ENCODE measurements around the gene PDE2A. TPM values are rescaled to one million over a fixed set of nuclear protein-coding genes. Genes with fewer than 3 reads are reported as not detected.

Gene PDE2A
- total and polyA plus RNA-seq, 5 experiments from 2014 or later = 0.22 to 1.9 (median 0.74) TPM; not detected in 1

- H3K36me3 Mint-ChIP-seq = no peaks in the 10 kb centered on the region
- no peak overlapping the region for H3K27ac Mint-ChIP-seq
- no peak for DNase-seq
- H3K9me3 Mint-ChIP-seq = no peaks in the 10 kb centered on the region
- no peak for ATAC-seq
- no peak overlapping the region for H3K4me3 Mint-ChIP-seq
- peaks cover 7 to 26% (median 19%) of the 10 kb centered on the region in 5 donors for H3K27me3 Mint-ChIP-seq
- H3K4me1 Mint-ChIP-seq = no peaks in the 10 kb centered on the region
- POLR2A ChIA-PET = no interaction called here
These were observed 132.8 kb downstream of the PDE2A start for GRCh38 chr11:72541257-72541974.

DNA sequence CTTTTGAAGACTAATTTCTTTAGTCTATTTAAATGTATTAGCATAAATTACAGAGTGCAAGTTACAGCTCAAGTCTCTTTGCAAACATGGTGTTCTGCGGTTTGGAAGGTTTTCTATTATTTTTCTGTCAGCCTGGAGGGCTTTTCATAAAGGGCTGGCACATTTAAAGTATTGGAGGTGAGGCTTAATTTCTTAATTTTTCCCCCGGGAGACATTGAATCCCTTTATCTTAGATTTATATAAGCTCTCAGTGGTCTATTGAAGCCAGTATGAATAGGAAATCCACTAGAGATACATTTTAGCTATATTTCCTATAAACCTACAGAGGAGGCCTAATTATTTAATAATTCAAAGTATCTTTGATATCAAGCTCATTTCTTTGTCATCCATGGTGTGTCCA lies 137.2 kb downstream of the PDE2A start:
- no peak overlapping the region for H3K4me3 Mint-ChIP-seq
- ATAC-seq = no peak
- H3K9me3 Mint-ChIP-seq = no peaks in the 10 kb centered on the region

DNA sequence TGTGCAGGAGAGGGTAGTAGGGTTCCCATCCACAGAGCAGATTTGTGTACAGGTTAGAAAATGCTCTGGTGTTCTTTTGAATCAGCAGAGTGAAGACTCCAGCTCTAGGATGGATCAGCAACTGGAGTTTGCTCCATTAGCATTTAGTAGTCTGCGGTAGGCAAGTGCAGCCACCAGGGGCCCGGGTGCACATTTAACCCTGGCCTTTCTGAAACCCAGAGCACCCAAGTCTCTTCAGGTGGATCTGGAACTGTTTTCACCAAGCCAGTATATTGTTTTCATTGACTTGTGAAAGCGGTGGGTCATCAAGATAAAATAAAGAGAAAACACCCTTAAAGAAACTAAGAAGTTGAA lies 139.1 kb downstream of the PDE2A start:
- H3K9me3 Mint-ChIP-seq = no peaks in the 10 kb centered on the region
- H3K27ac Mint-ChIP-seq = no peak overlapping the region
- H3K4me3 Mint-ChIP-seq = no peak overlapping the region
- ATAC-seq = no peak
- peaks cover 0 to 2% (median 0%) of the 10 kb centered on the region in 4 donors for H3K4me1 Mint-ChIP-seq
- H3K36me3 Mint-ChIP-seq = no peaks in the 10 kb centered on the region
- peaks cover 10 to 39% (median 18%) of the 10 kb centered on the region in 5 donors for H3K27me3 Mint-ChIP-seq
- POLR2A ChIA-PET = no interaction called here
- no peak for DNase-seq

More for the DNA sequence above, 137.2 kb downstream of the PDE2A start:
- no peak for DNase-seq
- POLR2A ChIA-PET = no interaction called here
- Mint-ChIP-seq H3K4me1 (no peaks in the 10 kb centered on the region), H3K36me3 (no peaks in the 10 kb centered on the region), H3K27me3 (peaks cover 9 to 39% (median 18%) of the 10 kb centered on the region in 5 donors), H3K27ac (no peak overlapping the region)

- POLR2A ChIA-PET = interaction anchor here (0.6 kb wide), 1 partner anchor 98 kb away, joined by 3 read pairs; no protein-coding TSS in a partner anchor
- Mint-ChIP-seq H3K4me1 (peaks cover 0 to 2% (median 0%) of the 10 kb centered on the region in 4 donors), H3K27ac (no peak overlapping the region), H3K4me3 (no peak overlapping the region), H3K27me3 (peaks cover 10 to 39% (median 17%) of the 10 kb centered on the region in 5 donors), H3K9me3 (no peaks in the 10 kb centered on the region), H3K36me3 (no peaks in the 10 kb centered on the region)
- DNase-seq (no peak), ATAC-seq (no peak)
These were observed 139.6 kb downstream of the PDE2A start for GRCh38 chr11:72534371-72535193.

DNA sequence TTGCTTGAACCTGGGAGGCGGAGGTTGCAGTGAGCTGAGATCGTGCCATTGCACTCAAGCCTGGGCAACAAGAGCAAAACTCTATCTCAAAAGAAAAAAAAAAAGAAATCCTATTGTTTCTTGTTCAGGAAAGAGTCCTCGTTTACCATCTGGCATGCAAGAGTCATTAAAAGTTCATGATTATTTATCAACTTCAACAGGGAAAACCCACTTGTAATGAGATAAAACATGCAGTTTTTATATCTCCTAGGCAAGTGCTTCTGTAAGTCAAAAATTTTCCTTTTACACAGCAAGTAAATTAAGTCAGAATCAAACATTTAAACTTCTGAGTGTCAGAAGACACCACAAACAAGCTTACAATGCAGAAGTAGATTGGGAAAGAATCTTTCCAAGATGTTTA lies 145.2 kb downstream of the PDE2A start:
- Mint-ChIP-seq H3K27me3 (peaks cover 0 to 16% (median 6%) of the 10 kb centered on the region in 5 donors), H3K4me1 (peaks cover 0 to 2% (median 0%) of the 10 kb centered on the region in 4 donors), H3K36me3 (no peaks in the 10 kb centered on the region), H3K27ac (no peak overlapping the region), H3K9me3 (no peaks in the 10 kb centered on the region), H3K4me3 (no peak overlapping the region)
- ATAC-seq (no peak), DNase-seq (no peak)
- POLR2A ChIA-PET = no interaction called here

DNA sequence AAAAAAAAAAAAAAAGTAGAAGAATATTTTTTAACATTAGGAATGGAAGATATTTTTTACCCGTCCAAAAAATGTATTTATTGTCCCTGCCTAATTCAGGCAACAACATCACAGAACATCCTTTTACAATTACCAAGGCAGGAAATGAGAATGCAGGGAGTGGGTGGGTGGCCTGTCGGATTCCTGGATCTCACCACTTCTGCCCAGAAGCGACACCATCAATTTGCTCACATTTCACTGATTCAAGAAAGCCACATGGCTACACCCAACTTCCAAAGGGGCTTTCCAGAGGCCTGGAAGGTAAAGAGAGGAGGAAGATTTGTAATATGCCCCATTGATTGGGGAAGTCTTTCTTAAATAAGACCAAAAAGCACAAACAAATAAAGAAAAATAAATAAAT lies 146.1 kb downstream of the PDE2A start:
- no peak for ATAC-seq
- POLR2A ChIA-PET = no interaction called here
- H3K36me3 Mint-ChIP-seq = no peaks in the 10 kb centered on the region
- peaks cover 0 to 12% (median 4%) of the 10 kb centered on the region in 5 donors for H3K27me3 Mint-ChIP-seq
- peaks cover 0 to 4% (median 1%) of the 10 kb centered on the region in 4 donors for H3K4me1 Mint-ChIP-seq
- no peak overlapping the region for H3K4me3 Mint-ChIP-seq
- peak overlapping the region in 1 of 10 donors; percentile 70 for H3K27ac Mint-ChIP-seq
- no peaks in the 10 kb centered on the region for H3K9me3 Mint-ChIP-seq
- DNase-seq = no peak

Small RNA genes within 50 kb of the gene (microRNA-seq; reads per million reads assigned to microRNA genes)
- gene MIR139 (ENCODE audit: borderline microRNAs expressed) = 101 reads per million, percentile 63 among the genes with 10 or more reads in this experiment

Other genes starting within 250 kb of the PDE2A start
- 10 to 100 TPM; 16.1 to 19.4 TPM for gene CLPB, start 239.9 kb downstream of the PDE2A start, total RNA-seq
- 1 to 10 TPM; 4.8 to 9.5 (median 5.0) TPM for gene CLPB, start 239.9 kb downstream of the PDE2A start, polyA plus RNA-seq
- gene ARAP1, start 78.0 kb upstream of the PDE2A start, total RNA-seq = 100 to 1,000 TPM; 155 to 166 TPM
- gene ARAP1, start 78.0 kb upstream of the PDE2A start, polyA plus RNA-seq = 10 to 100 TPM; 14.7 to 40.0 (median 27.6) TPM
- gene STARD10, start 119.6 kb upstream of the PDE2A start, total RNA-seq = 10 to 100 TPM; 11.8 to 15.6 TPM
- gene STARD10, start 119.6 kb upstream of the PDE2A start, polyA plus RNA-seq = 10 to 100 TPM; 13.5 to 16.3 (median 14.9) TPM
- gene ATG16L2, start 140.0 kb upstream of the PDE2A start, total RNA-seq = 100 to 1,000 TPM; 156 to 157 TPM
- gene ATG16L2, start 140.0 kb upstream of the PDE2A start, polyA plus RNA-seq = 10 to 100 TPM in 2 of 3 donors, 1 to 10 TPM in 1; 9.9 to 12.1 (median 11.6) TPM

All from naive thymus-derived CD8-positive, alpha-beta T cell (primary cell).